Muscle of leg (tissue), 11 donors: ENCODE results near the gene FAM50A. TPM values are rescaled to one million over a fixed set of nuclear protein-coding genes. Genes with fewer than 3 reads are reported as not detected.

ENCODE experiments used
- DNase-seq: peaks from one replicate; pipeline ENCODE4 v3.0.0; 2013
- H3K27ac ChIP-seq: one replicate; pipeline ENCODE4 v1.5.1; 2013; ENCODE audit warnings: mild to moderate bottlenecking, low read length, control low read depth
- H3K27me3 ChIP-seq: one replicate; pipeline ENCODE4 v1.6.1; 2013; ENCODE audit warnings: low read length; ENCODE audit not compliant: control insufficient read depth, insufficient read depth
- H3K36me3 ChIP-seq: one replicate; pipeline ENCODE4 v1.6.1; 2013; ENCODE audit warnings: low read length; ENCODE audit not compliant: control insufficient read depth, insufficient read depth
- H3K4me1 ChIP-seq: one replicate; pipeline ENCODE4 v1.6.1; 2013; ENCODE audit warnings: low read length; ENCODE audit not compliant: control insufficient read depth, insufficient read depth
- H3K4me3 ChIP-seq: one replicate; pipeline ENCODE4 v1.5.1; 2013; ENCODE audit warnings: low read length, control low read depth
- H3K9me3 ChIP-seq: replicated peaks from 2 replicates; pipeline ENCODE4 v1.6.1; 2013; ENCODE audit warnings: low read depth, low read length; ENCODE audit not compliant: control insufficient read depth
- WGBS: methylation state at CpG from one replicate; pipeline ENCODE4 v1.1.5; 2013; ENCODE audit warnings: missing lambda C conversion rate; ENCODE audit not compliant: insufficient coverage; 5-methylcytosine and 5-hydroxymethylcytosine counted together
- polyA plus RNA-seq, 8 donors: library from polyadenylated mRNA; unstranded; fragments of 120-200 nt; gene quantifications; one replicate each; pipeline versions ENCODE4 v1.2.1 to v1.2.3, GENCODE V29; 2013; ENCODE audit warnings: inconsistent platforms in 1 of 8, low replicate concordance in 1 of 8; ENCODE audit not compliant: insufficient read length in 8 of 8, insufficient read depth in 1 of 8
- total RNA-seq: library from RNA; stranded (reverse); fragments of 120-200 nt; gene quantifications from one replicate; pipeline ENCODE4 v1.2.4, GENCODE V29; 2013

The FAM50A gene
- total and polyA plus RNA-seq, 9 donors, result 38.0 to 71.4 (median 64.4) TPM

GRCh38 chrX:154401045-154401799, 42.7 kb upstream of the FAM50A start:
- peaks cover 13% of the 10 kb centered on the region for H3K4me1 ChIP-seq
- 48% methylated on average over 6 of the region's 6 CpGs for WGBS
- no peak overlapping the region for H3K4me3 ChIP-seq
- peaks cover 2% of the 10 kb centered on the region for H3K9me3 ChIP-seq
- H3K27ac ChIP-seq, result peak overlapping the region; percentile 7
- no peaks in the 10 kb centered on the region for H3K27me3 ChIP-seq
- peaks cover 26% of the 10 kb centered on the region for H3K36me3 ChIP-seq
- DNase-seq, result no peak

DNA sequence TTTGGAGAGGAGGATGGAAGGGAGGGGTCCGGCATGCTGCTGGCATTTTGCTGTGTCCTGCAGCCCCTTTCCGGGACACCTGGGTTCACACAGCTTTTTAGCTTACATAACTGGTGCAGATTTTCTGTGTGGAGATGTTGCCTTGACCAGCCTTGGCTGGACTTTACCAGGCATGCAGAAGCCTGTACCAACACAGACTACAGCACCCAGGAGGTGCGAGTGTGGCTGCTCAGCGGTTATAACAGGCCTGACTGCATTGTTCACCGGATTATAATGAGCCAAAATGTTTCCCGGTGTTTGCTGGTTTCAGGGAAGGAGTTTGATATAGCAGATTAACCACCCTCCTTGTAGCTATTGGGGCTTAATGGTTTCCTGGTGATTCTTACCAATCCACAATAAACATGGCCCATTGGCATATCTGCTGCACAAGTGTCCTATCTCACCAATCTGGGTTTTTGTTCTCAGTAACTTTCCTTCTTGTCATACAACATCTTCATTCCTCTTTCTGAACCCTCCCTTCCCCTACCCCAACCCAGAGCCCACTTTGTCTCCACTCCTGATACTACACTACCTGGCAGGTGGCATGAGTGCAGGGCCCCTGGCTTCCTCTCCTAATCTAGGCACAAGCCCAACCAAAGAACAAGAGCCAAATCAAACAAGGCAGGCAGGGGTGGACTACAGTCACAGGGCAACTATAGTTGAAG, 41.9 kb upstream of the FAM50A start:
- H3K36me3 ChIP-seq, result peaks cover 26% of the 10 kb centered on the region
- H3K27me3 ChIP-seq, result no peaks in the 10 kb centered on the region
- peaks cover 2% of the 10 kb centered on the region for H3K9me3 ChIP-seq
- H3K27ac ChIP-seq, result no peak overlapping the region
- H3K4me3 ChIP-seq, result no peak overlapping the region
- WGBS, result no CpG with 5 or more reads among the region's 6 CpGs
- peaks cover 13% of the 10 kb centered on the region for H3K4me1 ChIP-seq
- no peak for DNase-seq

DNA sequence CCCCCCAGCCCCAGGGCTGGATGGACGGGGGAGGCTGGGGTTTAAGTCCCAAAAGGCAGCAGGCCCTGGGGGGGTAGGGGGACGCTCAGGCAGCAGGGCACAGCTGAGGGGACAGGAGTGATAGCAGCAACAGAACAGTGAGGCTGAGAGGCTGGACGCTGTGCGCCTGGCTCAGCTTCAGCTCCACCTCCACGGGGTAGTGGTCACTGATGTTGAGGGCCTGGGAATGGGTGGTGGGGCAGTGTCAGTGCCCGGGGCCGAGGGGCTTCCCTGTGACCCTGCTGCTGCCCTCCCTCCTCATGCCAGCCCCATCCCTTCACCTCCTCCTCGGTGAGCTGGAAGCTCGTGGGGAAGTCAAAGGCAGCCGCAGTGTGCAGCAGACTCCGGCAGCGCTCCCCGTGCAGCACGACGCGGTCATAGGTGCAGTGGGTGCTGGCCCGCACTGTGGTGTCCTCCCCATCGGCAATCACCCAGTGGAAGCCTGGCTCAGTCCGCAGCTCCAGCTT, 41.3 kb upstream of the FAM50A start:
- peaks cover 2% of the 10 kb centered on the region for H3K9me3 ChIP-seq
- no peak overlapping the region for H3K4me3 ChIP-seq
- peaks cover 10% of the 10 kb centered on the region for H3K4me1 ChIP-seq
- H3K27me3 ChIP-seq, result no peaks in the 10 kb centered on the region
- WGBS, result 83% methylated on average over 15 of the region's 19 CpGs
- no peak overlapping the region for H3K27ac ChIP-seq
- peaks cover 26% of the 10 kb centered on the region for H3K36me3 ChIP-seq
- no peak for DNase-seq

- Histone ChIP-seq H3K9me3 (peaks cover 2% of the 10 kb centered on the region), H3K36me3 (peaks cover 26% of the 10 kb centered on the region), H3K27ac (no peak overlapping the region), H3K27me3 (no peaks in the 10 kb centered on the region), H3K4me1 (peaks cover 9% of the 10 kb centered on the region), H3K4me3 (no peak overlapping the region)
- 76% methylated on average over 9 of the region's 10 CpGs for WGBS
- no peak for DNase-seq
Observed at GRCh38 chrX:154403192-154403591, 40.7 kb upstream of the FAM50A start.

GRCh38 chrX:154403858-154404257, 40.1 kb upstream of the FAM50A start:
- Histone ChIP-seq H3K4me1 (peaks cover 15% of the 10 kb centered on the region), H3K27me3 (no peaks in the 10 kb centered on the region), H3K9me3 (peaks cover 2% of the 10 kb centered on the region), H3K27ac (no peak overlapping the region), H3K4me3 (no peak overlapping the region), H3K36me3 (peaks cover 25% of the 10 kb centered on the region)
- DNase-seq, result no peak
- WGBS, result no CpG with 5 or more reads among the region's 4 CpGs

GRCh38 chrX:154404625-154405192, 39.2 kb upstream of the FAM50A start:
- Histone ChIP-seq H3K27me3 (no peaks in the 10 kb centered on the region), H3K4me1 (peaks cover 16% of the 10 kb centered on the region), H3K4me3 (no peak overlapping the region), H3K9me3 (peaks cover 2% of the 10 kb centered on the region), H3K36me3 (peaks cover 16% of the 10 kb centered on the region), H3K27ac (no peak overlapping the region)
- 88% methylated on average over 15 of the region's 16 CpGs for WGBS
- no peak for DNase-seq

DNA sequence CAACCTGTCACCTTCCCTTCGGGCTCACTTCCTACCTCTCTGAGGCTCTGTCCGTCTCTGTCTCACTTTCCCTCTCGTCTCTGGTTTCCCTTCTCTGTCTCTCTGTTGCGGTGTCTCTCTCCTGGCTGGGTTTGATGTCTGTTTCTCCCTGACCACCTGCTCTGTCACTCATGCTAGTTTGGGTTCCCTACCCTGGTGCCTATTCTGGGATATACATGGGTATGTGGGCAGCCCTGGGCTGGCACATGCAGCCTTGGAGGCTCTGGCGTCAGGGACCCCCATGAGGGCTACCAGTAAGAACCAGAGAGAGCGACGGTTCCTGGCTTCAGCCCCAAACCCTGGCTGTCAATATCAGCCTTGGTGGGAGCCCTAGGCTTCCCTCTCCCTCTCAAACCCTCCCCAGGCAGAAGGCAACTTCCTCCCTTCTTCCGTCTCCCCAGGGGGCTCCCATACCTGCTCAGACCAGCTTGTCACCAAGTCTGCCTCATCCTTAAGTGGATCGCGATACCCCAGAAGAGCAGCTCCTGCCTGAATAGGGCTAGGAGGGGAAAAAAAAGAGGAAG, 35.2 kb upstream of the FAM50A start:
- no peak for DNase-seq
- peaks cover 5% of the 10 kb centered on the region for H3K9me3 ChIP-seq
- peak overlapping the region; percentile 87 for H3K27ac ChIP-seq
- 51% methylated on average over 7 of the region's 10 CpGs for WGBS
- H3K36me3 ChIP-seq, result peaks cover 7% of the 10 kb centered on the region
- H3K4me3 ChIP-seq, result peak overlapping the region; percentile 21
- peaks cover 19% of the 10 kb centered on the region for H3K4me1 ChIP-seq
- no peaks in the 10 kb centered on the region for H3K27me3 ChIP-seq

DNA sequence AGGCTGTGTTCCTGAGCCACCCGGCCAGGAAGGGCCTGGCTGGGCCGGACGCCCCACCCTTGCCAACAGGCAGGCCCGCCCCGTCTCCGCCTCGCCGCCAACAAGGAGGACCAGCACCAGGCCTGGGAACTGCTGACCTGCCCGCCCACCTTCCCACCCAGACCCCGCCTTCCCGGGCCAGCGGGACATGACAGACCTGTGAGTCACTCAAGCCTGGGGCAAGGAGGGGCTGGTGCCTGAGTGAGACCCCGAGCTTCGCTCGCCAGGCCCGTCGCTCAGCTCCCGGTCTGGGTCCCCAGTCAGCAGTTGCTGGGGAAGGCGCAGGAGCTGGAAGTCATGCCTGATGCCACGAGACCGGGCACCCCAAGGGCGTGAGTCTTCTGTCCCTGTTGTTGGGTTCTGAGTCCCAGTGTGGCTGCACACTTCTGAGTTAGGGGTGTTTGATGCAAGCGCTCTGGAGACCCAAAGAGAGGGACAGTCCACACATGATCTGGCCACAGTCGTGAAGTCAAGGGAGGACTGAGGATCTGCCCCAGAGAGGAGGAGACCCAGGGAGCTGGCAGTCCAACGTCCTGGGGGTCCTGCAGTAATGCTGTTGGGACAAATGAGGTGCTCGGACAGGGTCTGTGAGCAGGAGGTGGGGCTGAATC, 34.6 kb upstream of the FAM50A start, which contains the start of gene DNASE1L1:
Gene DNASE1L1 (minus strand): TSS at position 33 of the 650 bp plus-strand sequence. CDS start 3,686 bp downstream, outside the sequence.
- 57% methylated on average over 18 of the region's 26 CpGs for WGBS
- H3K27me3 ChIP-seq, result no peaks in the 10 kb centered on the region
- DNase-seq, result peak; percentile 67
- H3K27ac ChIP-seq, result peak within 1 kb of the TSS; percentile 87
- peak within 1 kb of the TSS; percentile 21 for H3K4me3 ChIP-seq
- peaks cover 10% of the 10 kb centered on the region for H3K36me3 ChIP-seq
- peaks cover 5% of the 10 kb centered on the region for H3K9me3 ChIP-seq
- H3K4me1 ChIP-seq, result peaks cover 19% of the 10 kb centered on the region

DNA sequence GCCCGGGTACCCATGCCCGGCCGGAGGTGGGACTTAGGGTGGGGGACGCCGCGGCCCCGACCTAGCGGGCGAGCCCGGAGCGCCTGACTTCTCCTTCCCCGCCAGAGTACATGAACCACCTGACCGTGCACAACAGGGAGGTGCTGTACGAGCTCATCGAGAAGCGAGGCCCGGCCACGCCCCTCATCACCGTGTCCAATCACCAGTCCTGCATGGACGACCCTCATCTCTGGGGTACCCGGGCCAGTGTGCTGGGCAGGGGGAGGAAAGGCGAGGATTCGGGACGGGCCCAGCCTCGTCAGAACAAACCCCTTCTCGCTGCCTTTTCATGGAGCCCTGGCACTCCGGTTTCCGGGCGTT, 32.0 kb upstream of the FAM50A start:
- H3K4me3 ChIP-seq, result peak overlapping the region; percentile 56
- 45% methylated on average over 23 of the region's 29 CpGs for WGBS
- peaks cover 10% of the 10 kb centered on the region for H3K36me3 ChIP-seq
- DNase-seq, result peak; percentile 80
- peaks cover 3% of the 10 kb centered on the region for H3K9me3 ChIP-seq
- H3K27me3 ChIP-seq, result no peaks in the 10 kb centered on the region
- H3K4me1 ChIP-seq, result peaks cover 19% of the 10 kb centered on the region
- H3K27ac ChIP-seq, result peak overlapping the region; percentile 76
